Measurements from ENCODE around the gene TPI1.
"Not testable (repeated sequence)": the region's sequence is repeated elsewhere in the genome, so short reads cannot be mapped to it uniquely, and the experiment has no call there.

The TPI1 gene

DNA sequence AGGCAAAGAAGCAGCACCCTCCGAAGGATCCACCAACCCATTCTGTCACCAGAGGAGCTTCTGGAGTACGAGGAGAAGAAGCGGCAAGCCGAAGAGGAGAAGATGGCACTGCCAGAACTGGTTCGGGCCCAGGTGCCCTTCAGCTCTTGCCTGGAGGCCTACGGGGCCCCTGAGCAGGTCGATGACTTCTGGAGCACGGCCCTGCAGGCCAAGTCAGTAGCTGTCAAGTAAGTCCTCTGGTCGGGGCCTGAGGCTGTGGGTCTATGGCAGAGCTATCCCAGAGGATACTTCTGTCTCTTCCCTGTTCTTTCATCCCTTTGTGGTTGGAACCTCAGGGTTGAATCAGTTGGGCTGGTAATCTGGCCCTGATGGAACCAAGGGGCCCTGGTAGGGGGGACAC is 5.9 kb upstream of the TPI1 start:
- Histone ChIP-seq H3K27me3 (ENCODE audit: control insufficient read depth in 1 of 2, insufficient read depth in 2 of 2, low read length in 2 of 2) (no peaks in the 10 kb centered on the region), H3K9ac (ENCODE audit: low read length in 2 of 2) (no peak overlapping the region), H3K27ac (ENCODE audit: low read length) (no peak overlapping the region), H3K4me1 (ENCODE audit: control insufficient read depth, insufficient read depth, low read length) (peaks cover 1% of the 10 kb centered on the region), H3K9me3 (ENCODE audit: control insufficient read depth in 2 of 2, low read length in 2 of 2) (no peaks in the 10 kb centered on the region), H3K4me3 (ENCODE audit: low read length in 2 of 2) (no peak overlapping the region), H3K36me3 (ENCODE audit: control insufficient read depth in 2 of 2, insufficient read depth in 2 of 2, low read length in 2 of 2) (peaks cover 66 to 76% of the 10 kb centered on the region in 2 donors)

DNA sequence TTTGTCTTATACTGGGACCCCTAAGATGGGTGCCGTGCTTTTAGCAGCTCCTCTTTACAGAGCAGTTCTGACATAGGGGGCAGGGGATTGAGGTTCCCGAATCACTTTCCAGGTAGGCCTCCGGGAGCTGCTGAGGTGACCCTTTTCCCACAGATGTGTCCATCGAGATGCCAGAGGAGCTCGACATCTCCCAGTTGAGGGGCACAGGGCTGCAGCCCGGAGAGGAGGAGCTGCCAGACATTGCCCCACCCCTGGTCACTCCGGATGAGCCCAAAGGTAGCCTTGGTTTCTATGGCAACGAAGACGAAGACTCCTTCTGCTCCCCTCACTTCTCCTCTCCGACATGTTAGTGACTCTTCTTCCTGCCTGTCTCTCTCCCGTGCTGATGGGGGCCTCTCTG is 4.3 kb upstream of the TPI1 start:
- H3K27me3 ChIP-seq (ENCODE audit: control insufficient read depth in 1 of 2, insufficient read depth in 2 of 2, low read length in 2 of 2), result no peaks in the 10 kb centered on the region
- no peaks in the 10 kb centered on the region for H3K9me3 ChIP-seq (ENCODE audit: control insufficient read depth in 2 of 2, low read length in 2 of 2)
- H3K9ac ChIP-seq (ENCODE audit: low read length in 2 of 2), result no peak overlapping the region
- H3K4me3 ChIP-seq (ENCODE audit: low read length in 2 of 2), result no peak overlapping the region
- no peak overlapping the region for H3K27ac ChIP-seq (ENCODE audit: low read length)
- peaks cover 51 to 62% of the 10 kb centered on the region in 2 donors for H3K36me3 ChIP-seq (ENCODE audit: control insufficient read depth in 2 of 2, insufficient read depth in 2 of 2, low read length in 2 of 2)
- peaks cover 9% of the 10 kb centered on the region for H3K4me1 ChIP-seq (ENCODE audit: control insufficient read depth, insufficient read depth, low read length)

DNA sequence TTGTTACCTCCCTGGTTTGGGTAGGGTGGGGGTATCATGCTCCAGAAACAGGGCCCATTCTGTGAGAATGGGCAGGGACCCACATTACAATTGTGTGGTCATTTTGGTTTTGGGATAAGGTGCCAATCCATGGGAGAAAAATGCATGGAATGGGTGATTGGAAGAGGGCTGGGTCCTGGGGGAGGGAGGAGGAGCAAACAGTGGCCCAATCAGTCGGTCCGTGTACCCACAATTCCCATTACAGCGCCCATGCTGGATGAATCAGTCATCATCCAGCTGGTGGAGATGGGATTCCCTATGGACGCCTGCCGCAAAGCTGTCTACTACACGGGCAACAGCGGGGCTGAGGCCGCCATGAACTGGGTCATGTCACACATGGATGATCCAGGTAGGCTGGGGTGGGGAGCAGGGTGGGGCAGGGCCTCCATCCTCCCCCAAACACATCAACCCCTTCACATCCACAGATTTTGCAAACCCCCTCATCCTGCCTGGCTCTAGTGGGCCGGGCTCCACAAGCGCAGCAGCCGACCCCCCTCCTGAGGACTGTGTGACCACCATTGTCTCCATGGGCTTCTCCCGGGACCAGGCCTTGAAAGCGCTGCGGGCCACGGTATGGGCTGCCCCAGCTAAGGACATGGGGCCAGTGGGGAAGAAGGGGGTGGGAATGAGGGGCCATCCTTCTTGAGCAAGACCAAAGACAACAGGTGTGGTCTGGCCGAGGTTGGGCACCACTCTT is 3.6 kb upstream of the TPI1 start:
- Histone ChIP-seq H3K9ac (ENCODE audit: low read length in 2 of 2) (no peak overlapping the region), H3K4me3 (ENCODE audit: low read length in 2 of 2) (no peak overlapping the region), H3K36me3 (ENCODE audit: control insufficient read depth in 2 of 2, insufficient read depth in 2 of 2, low read length in 2 of 2) (peaks cover 43 to 55% of the 10 kb centered on the region in 2 donors), H3K9me3 (ENCODE audit: control insufficient read depth in 2 of 2, low read length in 2 of 2) (no peaks in the 10 kb centered on the region), H3K27me3 (ENCODE audit: control insufficient read depth in 1 of 2, insufficient read depth in 2 of 2, low read length in 2 of 2) (no peaks in the 10 kb centered on the region), H3K4me1 (ENCODE audit: control insufficient read depth, insufficient read depth, low read length) (peaks cover 15% of the 10 kb centered on the region), H3K27ac (ENCODE audit: low read length) (no peak overlapping the region)

DNA sequence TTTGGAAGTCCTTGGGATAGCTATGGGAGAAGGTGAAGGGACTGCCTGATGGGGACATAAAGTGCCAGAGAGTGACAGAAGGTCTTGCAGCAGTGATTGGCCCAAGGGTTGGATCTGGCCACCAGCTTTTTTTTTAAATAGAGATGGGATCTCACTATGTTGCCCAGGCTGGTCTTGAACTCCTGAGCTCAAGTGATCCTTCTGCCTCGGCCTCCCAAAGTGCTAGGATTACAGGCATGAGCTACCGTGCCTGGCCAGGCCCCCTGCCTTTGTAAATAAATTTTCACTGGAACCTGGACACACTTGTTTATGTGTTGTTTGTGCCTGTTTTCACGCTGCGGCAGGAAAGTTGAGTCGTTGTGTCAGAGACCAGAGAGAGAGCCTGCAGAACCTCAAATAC is 2.0 kb upstream of the TPI1 start:
- Histone ChIP-seq H3K4me1 (ENCODE audit: control insufficient read depth, insufficient read depth, low read length) (peaks cover 28% of the 10 kb centered on the region), H3K36me3 (ENCODE audit: control insufficient read depth in 2 of 2, insufficient read depth in 2 of 2, low read length in 2 of 2) (peaks cover 42 to 50% of the 10 kb centered on the region in 2 donors)
- not testable (repeated sequence) for H3K27me3 ChIP-seq (ENCODE audit: control insufficient read depth in 1 of 2, insufficient read depth in 2 of 2, low read length in 2 of 2); H3K9ac ChIP-seq (ENCODE audit: low read length in 2 of 2); H3K4me3 ChIP-seq (ENCODE audit: low read length in 2 of 2); H3K9me3 ChIP-seq (ENCODE audit: control insufficient read depth in 2 of 2, low read length in 2 of 2); H3K27ac ChIP-seq (ENCODE audit: low read length)

DNA sequence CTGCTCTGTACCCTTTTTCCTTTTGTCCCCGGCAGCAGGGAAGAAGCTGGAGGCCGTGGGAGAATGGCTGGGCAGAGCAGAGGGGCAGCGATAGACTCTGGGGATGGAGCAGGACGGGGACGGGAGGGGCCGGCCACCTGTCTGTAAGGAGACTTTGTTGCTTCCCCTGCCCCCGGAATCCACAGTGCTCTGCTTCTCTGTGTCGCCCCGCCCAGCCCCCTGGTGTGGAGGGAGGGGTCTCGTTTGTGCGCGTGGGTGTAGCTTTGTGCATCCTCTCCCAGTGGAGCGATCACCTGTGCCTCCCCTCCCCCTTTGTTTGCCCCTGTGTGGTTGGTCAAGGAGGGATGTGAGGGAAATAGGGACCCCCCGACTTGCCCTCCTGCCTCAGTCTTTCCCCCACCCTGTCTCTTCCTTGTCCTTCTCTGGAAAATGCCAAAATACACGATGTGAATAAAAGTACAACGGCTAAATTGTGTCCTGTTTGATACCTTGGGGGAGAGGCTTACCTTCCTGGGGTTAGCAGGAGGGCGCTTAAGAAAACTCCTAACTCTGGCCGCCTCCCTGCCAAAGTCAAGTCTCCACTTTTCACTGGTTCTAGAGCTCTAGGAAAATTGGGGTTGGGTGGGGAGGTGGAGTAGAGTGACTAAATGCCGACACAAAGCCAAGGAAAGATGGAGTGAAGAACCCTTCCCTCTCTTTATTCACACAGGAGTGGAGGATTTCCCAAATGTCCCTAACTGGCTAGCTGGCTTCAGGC is 990 bp upstream of the TPI1 start:
- Histone ChIP-seq H3K36me3 (ENCODE audit: control insufficient read depth in 2 of 2, insufficient read depth in 2 of 2, low read length in 2 of 2) (peaks cover 32 to 45% of the 10 kb centered on the region in 2 donors), H3K9me3 (ENCODE audit: control insufficient read depth in 2 of 2, low read length in 2 of 2) (no peaks in the 10 kb centered on the region), H3K9ac (ENCODE audit: low read length in 2 of 2) (peak overlapping the region; percentile 84 to 94), H3K27ac (ENCODE audit: low read length) (peak overlapping the region; percentile 97), H3K27me3 (ENCODE audit: control insufficient read depth in 1 of 2, insufficient read depth in 2 of 2, low read length in 2 of 2) (no peaks in the 10 kb centered on the region), H3K4me3 (ENCODE audit: low read length in 2 of 2) (peak overlapping the region; percentile 80 to 92), H3K4me1 (ENCODE audit: control insufficient read depth, insufficient read depth, low read length) (peaks cover 33% of the 10 kb centered on the region)

DNA sequence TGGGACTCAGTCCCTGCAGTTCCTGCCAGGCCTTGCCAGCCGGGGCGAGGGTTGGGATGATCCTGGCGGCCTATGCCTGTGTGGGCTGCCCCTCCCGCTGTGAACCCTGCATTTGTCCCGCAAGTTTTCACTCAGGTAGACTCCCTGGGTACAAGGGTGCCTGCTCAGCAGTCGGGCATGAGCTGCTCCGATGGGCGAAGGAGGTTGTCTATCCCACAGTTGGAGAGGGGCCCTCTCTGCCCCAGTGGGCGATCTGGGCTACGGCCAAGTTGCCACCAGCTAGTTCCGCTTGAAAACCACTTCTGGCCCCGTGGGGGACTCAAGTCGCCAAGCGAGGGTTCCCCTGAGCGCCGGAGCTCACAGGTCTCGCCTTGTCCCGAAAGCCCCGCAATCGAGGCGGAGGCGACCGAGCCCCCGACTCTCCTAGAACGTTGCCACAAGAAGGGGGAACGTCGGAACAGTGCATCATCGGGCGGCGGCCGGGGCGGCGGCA is 365 bp upstream of the TPI1 start:
- peak overlapping the region; percentile 84 to 94 for H3K9ac ChIP-seq (ENCODE audit: low read length in 2 of 2)
- H3K27ac ChIP-seq (ENCODE audit: low read length), result peak overlapping the region; percentile 97
- no peaks in the 10 kb centered on the region for H3K9me3 ChIP-seq (ENCODE audit: control insufficient read depth in 2 of 2, low read length in 2 of 2)
- peak overlapping the region; percentile 80 to 92 for H3K4me3 ChIP-seq (ENCODE audit: low read length in 2 of 2)
- no peaks in the 10 kb centered on the region for H3K27me3 ChIP-seq (ENCODE audit: control insufficient read depth in 1 of 2, insufficient read depth in 2 of 2, low read length in 2 of 2)
- H3K4me1 ChIP-seq (ENCODE audit: control insufficient read depth, insufficient read depth, low read length), result peaks cover 39% of the 10 kb centered on the region
- peaks cover 26 to 44% of the 10 kb centered on the region in 2 donors for H3K36me3 ChIP-seq (ENCODE audit: control insufficient read depth in 2 of 2, insufficient read depth in 2 of 2, low read length in 2 of 2)

DNA sequence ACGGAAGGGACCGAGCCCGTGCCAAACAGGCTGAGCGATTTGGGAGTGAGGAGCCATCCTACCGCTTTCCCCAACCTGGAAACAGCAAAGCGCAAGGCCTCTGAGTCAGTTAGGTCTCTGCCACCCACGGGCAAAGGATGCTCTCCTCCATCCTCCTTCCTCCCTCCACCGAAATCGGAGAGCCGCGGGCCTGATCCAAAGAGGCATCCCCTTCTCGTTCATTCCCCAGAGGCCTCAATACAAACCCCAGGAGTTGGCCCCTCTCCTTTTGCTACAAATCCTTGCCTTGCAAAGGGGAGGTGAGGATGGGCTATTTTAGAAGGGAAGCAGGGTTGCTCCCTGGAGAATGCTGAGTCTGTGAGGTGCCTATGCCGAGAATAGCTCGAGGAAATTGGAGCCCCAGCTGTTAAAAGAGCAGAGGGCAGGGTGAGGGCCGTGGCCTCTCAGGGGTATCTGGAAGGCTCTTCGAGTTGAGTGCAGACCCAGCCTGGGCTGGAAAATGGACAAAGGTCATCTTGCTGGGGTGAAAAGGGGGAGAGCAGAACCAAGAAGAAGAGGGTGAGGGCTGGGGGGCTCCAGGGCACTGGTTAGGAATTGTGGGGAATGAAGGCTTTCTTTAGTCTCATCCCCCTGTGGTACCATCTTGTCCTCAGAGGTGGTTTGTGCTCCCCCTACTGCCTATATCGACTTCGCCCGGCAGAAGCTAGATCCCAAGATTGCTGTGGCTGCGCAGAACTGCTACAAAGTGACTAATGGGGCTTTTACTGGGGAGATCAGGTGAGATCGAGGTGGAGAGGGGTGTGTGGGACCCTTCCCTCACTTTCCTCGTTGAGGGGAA is 1.1 kb downstream of the TPI1 start:
- H3K4me3 ChIP-seq (ENCODE audit: low read length in 2 of 2), result peak overlapping the region; percentile 86 to 92
- H3K4me1 ChIP-seq (ENCODE audit: control insufficient read depth, insufficient read depth, low read length), result peaks cover 47% of the 10 kb centered on the region
- no peaks in the 10 kb centered on the region for H3K27me3 ChIP-seq (ENCODE audit: control insufficient read depth in 1 of 2, insufficient read depth in 2 of 2, low read length in 2 of 2)
- H3K9ac ChIP-seq (ENCODE audit: low read length in 2 of 2), result peak overlapping the region; percentile 87 to 88
- no peaks in the 10 kb centered on the region for H3K9me3 ChIP-seq (ENCODE audit: control insufficient read depth in 2 of 2, low read length in 2 of 2)
- peak overlapping the region; percentile 97 for H3K27ac ChIP-seq (ENCODE audit: low read length)
- H3K36me3 ChIP-seq (ENCODE audit: control insufficient read depth in 2 of 2, insufficient read depth in 2 of 2, low read length in 2 of 2), result peaks cover 20 to 32% of the 10 kb centered on the region in 2 donors

DNA sequence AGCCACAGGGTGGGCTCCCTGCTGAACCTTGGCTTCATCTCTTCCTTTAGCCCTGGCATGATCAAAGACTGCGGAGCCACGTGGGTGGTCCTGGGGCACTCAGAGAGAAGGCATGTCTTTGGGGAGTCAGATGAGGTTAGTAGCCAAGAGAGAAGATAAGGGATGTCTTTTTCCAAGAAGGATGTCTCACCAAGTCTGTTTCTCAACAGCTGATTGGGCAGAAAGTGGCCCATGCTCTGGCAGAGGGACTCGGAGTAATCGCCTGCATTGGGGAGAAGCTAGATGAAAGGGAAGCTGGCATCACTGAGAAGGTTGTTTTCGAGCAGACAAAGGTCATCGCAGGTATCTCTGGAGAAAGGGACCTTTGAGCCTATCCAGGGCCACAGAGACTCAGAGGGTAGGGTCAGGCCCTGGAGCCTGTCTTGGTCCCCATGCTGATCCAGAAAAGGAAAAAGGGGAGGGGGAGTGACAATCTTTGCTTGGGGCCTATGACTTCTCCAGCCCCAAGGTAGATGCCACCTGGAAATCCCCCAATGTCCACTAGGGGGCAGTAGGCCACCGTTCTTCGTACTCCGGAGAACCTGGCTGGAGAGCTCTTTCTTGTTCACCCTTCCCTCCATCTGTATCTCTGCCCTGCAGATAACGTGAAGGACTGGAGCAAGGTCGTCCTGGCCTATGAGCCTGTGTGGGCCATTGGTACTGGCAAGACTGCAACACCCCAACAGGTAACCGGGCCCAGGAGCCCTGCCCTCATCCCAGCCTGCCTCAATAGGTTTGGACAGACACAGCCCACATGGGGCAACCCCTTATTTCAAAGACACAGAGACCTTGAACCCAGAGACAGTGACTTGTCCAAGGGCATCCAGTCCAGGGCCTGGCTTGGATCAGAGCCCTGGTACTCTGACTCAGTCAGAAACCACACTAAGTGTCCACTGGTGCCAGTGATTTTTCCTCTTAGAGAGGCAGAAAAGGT is 2.0 kb downstream of the TPI1 start:
- Histone ChIP-seq H3K4me1 (ENCODE audit: control insufficient read depth, insufficient read depth, low read length) (peaks cover 52% of the 10 kb centered on the region), H3K9me3 (ENCODE audit: control insufficient read depth in 2 of 2, low read length in 2 of 2) (no peaks in the 10 kb centered on the region), H3K27ac (ENCODE audit: low read length) (peak overlapping the region; percentile 37), H3K36me3 (ENCODE audit: control insufficient read depth in 2 of 2, insufficient read depth in 2 of 2, low read length in 2 of 2) (peaks cover 16 to 30% of the 10 kb centered on the region in 2 donors), H3K27me3 (ENCODE audit: control insufficient read depth in 1 of 2, insufficient read depth in 2 of 2, low read length in 2 of 2) (no peaks in the 10 kb centered on the region), H3K4me3 (ENCODE audit: low read length in 2 of 2) (peak overlapping the region; percentile 86 to 92), H3K9ac (ENCODE audit: low read length in 2 of 2) (peak overlapping the region; percentile 87 to 88)

DNA sequence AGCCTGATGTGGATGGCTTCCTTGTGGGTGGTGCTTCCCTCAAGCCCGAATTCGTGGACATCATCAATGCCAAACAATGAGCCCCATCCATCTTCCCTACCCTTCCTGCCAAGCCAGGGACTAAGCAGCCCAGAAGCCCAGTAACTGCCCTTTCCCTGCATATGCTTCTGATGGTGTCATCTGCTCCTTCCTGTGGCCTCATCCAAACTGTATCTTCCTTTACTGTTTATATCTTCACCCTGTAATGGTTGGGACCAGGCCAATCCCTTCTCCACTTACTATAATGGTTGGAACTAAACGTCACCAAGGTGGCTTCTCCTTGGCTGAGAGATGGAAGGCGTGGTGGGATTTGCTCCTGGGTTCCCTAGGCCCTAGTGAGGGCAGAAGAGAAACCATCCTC is 3.0 kb downstream of the TPI1 start:
- H3K9me3 ChIP-seq (ENCODE audit: control insufficient read depth in 2 of 2, low read length in 2 of 2); H3K4me3 ChIP-seq (ENCODE audit: low read length in 2 of 2); H3K27me3 ChIP-seq (ENCODE audit: control insufficient read depth in 1 of 2, insufficient read depth in 2 of 2, low read length in 2 of 2); H3K9ac ChIP-seq (ENCODE audit: low read length in 2 of 2); H3K27ac ChIP-seq (ENCODE audit: low read length): not testable (repeated sequence)
- peaks cover 52% of the 10 kb centered on the region for H3K4me1 ChIP-seq (ENCODE audit: control insufficient read depth, insufficient read depth, low read length)
- peaks cover 11 to 23% of the 10 kb centered on the region in 2 donors for H3K36me3 ChIP-seq (ENCODE audit: control insufficient read depth in 2 of 2, insufficient read depth in 2 of 2, low read length in 2 of 2)
